ENCODE results near the gene DPP10.

The DPP10 gene

GRCh38 chr2:115168457-115168856, 726.0 kb downstream of the DPP10 start:
- Histone ChIP-seq H3K27me3 (peaks cover 13% of the 10 kb centered on the region), H3K36me3 (no peaks in the 10 kb centered on the region), H3K27ac (no peak overlapping the region), H3K9me3 (no peaks in the 10 kb centered on the region), H3K4me3 (ENCODE audit: low read depth in 1 of 2, low read length in 1 of 2) (no peak overlapping the region), H3K4me1 (ENCODE audit: control insufficient read depth in 1 of 2, insufficient read depth in 1 of 2, low read depth in 1 of 2, low read length in 1 of 2) (no peaks in the 10 kb centered on the region)
- TF ChIP-seq, protein P1, sequence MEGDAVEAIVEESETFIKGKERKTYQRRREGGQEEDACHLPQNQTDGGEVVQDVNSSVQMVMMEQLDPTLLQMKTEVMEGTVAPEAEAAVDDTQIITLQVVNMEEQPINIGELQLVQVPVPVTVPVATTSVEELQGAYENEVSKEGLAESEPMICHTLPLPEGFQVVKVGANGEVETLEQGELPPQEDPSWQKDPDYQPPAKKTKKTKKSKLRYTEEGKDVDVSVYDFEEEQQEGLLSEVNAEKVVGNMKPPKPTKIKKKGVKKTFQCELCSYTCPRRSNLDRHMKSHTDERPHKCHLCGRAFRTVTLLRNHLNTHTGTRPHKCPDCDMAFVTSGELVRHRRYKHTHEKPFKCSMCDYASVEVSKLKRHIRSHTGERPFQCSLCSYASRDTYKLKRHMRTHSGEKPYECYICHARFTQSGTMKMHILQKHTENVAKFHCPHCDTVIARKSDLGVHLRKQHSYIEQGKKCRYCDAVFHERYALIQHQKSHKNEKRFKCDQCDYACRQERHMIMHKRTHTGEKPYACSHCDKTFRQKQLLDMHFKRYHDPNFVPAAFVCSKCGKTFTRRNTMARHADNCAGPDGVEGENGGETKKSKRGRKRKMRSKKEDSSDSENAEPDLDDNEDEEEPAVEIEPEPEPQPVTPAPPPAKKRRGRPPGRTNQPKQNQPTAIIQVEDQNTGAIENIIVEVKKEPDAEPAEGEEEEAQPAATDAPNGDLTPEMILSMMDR (IDR thresholded peaks at IDR 0.05) = no peak

- no peaks in the 10 kb centered on the region for H3K9me3 ChIP-seq
- no peaks in the 10 kb centered on the region for H3K36me3 ChIP-seq
- no peaks in the 10 kb centered on the region for H3K4me1 ChIP-seq (ENCODE audit: control insufficient read depth in 1 of 2, insufficient read depth in 1 of 2, low read depth in 1 of 2, low read length in 1 of 2)
- H3K4me3 ChIP-seq (ENCODE audit: low read depth in 1 of 2, low read length in 1 of 2) = no peak overlapping the region
- TF ChIP-seq, protein P1 (IDR thresholded peaks at IDR 0.05) = no peak
- no peak overlapping the region for H3K27ac ChIP-seq
- H3K27me3 ChIP-seq = no peaks in the 10 kb centered on the region
These were observed 727.4 kb downstream of the DPP10 start for GRCh38 chr2:115169814-115170213.

GRCh38 chr2:115171751-115172150, 729.3 kb downstream of the DPP10 start:
- Histone ChIP-seq H3K36me3 (no peaks in the 10 kb centered on the region), H3K9me3 (no peaks in the 10 kb centered on the region), H3K27ac (no peak overlapping the region), H3K4me1 (ENCODE audit: control insufficient read depth in 1 of 2, insufficient read depth in 1 of 2, low read depth in 1 of 2, low read length in 1 of 2) (no peaks in the 10 kb centered on the region), H3K4me3 (ENCODE audit: low read depth in 1 of 2, low read length in 1 of 2) (no peak overlapping the region), H3K27me3 (no peaks in the 10 kb centered on the region)
- TF ChIP-seq, protein P1 (IDR thresholded peaks at IDR 0.05) = no peak

- H3K4me1 ChIP-seq (ENCODE audit: control insufficient read depth in 1 of 2, insufficient read depth in 1 of 2, low read depth in 1 of 2, low read length in 1 of 2) = no peaks in the 10 kb centered on the region
- no peak overlapping the region for H3K27ac ChIP-seq
- TF ChIP-seq, protein P1 (IDR thresholded peaks at IDR 0.05) = no peak
- H3K4me3 ChIP-seq (ENCODE audit: low read depth in 1 of 2, low read length in 1 of 2) = no peak overlapping the region
- no peaks in the 10 kb centered on the region for H3K9me3 ChIP-seq
- no peaks in the 10 kb centered on the region for H3K27me3 ChIP-seq
- H3K36me3 ChIP-seq = no peaks in the 10 kb centered on the region
These were observed 732.2 kb downstream of the DPP10 start for GRCh38 chr2:115174651-115175050.

GRCh38 chr2:115183144-115183543, 740.7 kb downstream of the DPP10 start:
- TF ChIP-seq, protein P1 (IDR thresholded peaks at IDR 0.05) = no peak

GRCh38 chr2:115190459-115190858, 748.0 kb downstream of the DPP10 start:
- no peak overlapping the region for H3K27ac ChIP-seq
- no peaks in the 10 kb centered on the region for H3K36me3 ChIP-seq
- no peaks in the 10 kb centered on the region for H3K4me1 ChIP-seq (ENCODE audit: control insufficient read depth in 1 of 2, insufficient read depth in 1 of 2, low read depth in 1 of 2, low read length in 1 of 2)
- H3K4me3 ChIP-seq (ENCODE audit: low read depth in 1 of 2, low read length in 1 of 2) = no peak overlapping the region
- TF ChIP-seq, protein P1 (IDR thresholded peaks at IDR 0.05) = no peak
- no peaks in the 10 kb centered on the region for H3K27me3 ChIP-seq
- no peaks in the 10 kb centered on the region for H3K9me3 ChIP-seq

More at GRCh38 chr2:115183144-115183543, 740.7 kb downstream of the DPP10 start:
- Histone ChIP-seq H3K4me1 (ENCODE audit: control insufficient read depth in 1 of 2, insufficient read depth in 1 of 2, low read depth in 1 of 2, low read length in 1 of 2) (no peaks in the 10 kb centered on the region), H3K27me3 (no peaks in the 10 kb centered on the region), H3K36me3 (no peaks in the 10 kb centered on the region), H3K9me3 (no peaks in the 10 kb centered on the region), H3K27ac (no peak overlapping the region), H3K4me3 (ENCODE audit: low read depth in 1 of 2, low read length in 1 of 2) (no peak overlapping the region)

All from neutrophil (primary cell).